Type B pancreatic cell (in vitro differentiated cells): ENCODE measurements around the gene SRD5A1. TPM values are rescaled to one million over a fixed set of nuclear protein-coding genes. Genes with fewer than 3 reads are reported as not detected.

Source experiments
- DNase-seq: peaks from one replicate; pipeline ENCODE4 v3.0.0; 2021; ENCODE audit warnings: mixed read lengths; ENCODE audit not compliant: unreplicated experiment; ENCODE audit errors: extremely low spot score
- H3K27ac Mint-ChIP-seq: 2 replicates; pipeline ENCODE4 v1.8.0; 2021; ENCODE audit warnings: mild to moderate bottlenecking, mixed read lengths
- H3K27me3 Mint-ChIP-seq: 2 replicates; pipeline ENCODE4 v1.8.0; 2021; ENCODE audit warnings: mixed read lengths
- H3K36me3 Mint-ChIP-seq: 2 replicates; pipeline ENCODE4 v1.8.0; 2021; ENCODE audit warnings: mixed read lengths
- H3K4me1 Mint-ChIP-seq: one replicate; pipeline ENCODE4 v1.8.0; 2021; ENCODE audit warnings: mixed read lengths; ENCODE audit not compliant: unreplicated experiment
- H3K4me3 Mint-ChIP-seq: 2 replicates; pipeline ENCODE4 v1.8.0; 2021; ENCODE audit warnings: mild to moderate bottlenecking, mixed read lengths
- H3K9me3 Mint-ChIP-seq: 2 replicates; pipeline ENCODE4 v1.8.0; 2021; ENCODE audit warnings: mixed read lengths
- CTCF ChIP-seq: fragments of 200-600 bp; sonication (generic); conservative IDR thresholded peaks from 2 replicates; pipeline ENCODE4 v1.5.0; 2021; ENCODE audit warnings: antibody characterized with exemption, mild to moderate bottlenecking
- total RNA-seq: library from RNA; stranded (reverse); gene quantifications from 2 replicates; pipeline ENCODE4 v1.2.1, GENCODE V29; 2021; ENCODE audit warnings: low replicate concordance

The SRD5A1 gene
- total RNA-seq, 1 donor from 2014 or later, result 23.1 TPM

GRCh38 chr5:6611334-6612256, 21.6 kb upstream of the SRD5A1 start:
- Mint-ChIP-seq H3K4me3 (no peak overlapping the region), H3K36me3 (peaks cover 23% of the 10 kb centered on the region), H3K4me1 (no peaks in the 10 kb centered on the region), H3K27me3 (no peaks in the 10 kb centered on the region), H3K27ac (no peak overlapping the region), H3K9me3 (no peaks in the 10 kb centered on the region)
- TF ChIP-seq CTCF, result no peak
- no peak for DNase-seq

- H3K36me3 Mint-ChIP-seq, result peaks cover 24% of the 10 kb centered on the region
Observed at GRCh38 chr5:6615034-6615815, 18.0 kb upstream of the SRD5A1 start.

GRCh38 chr5:6616632-6617031, 16.6 kb upstream of the SRD5A1 start:
- no peak overlapping the region for H3K4me3 Mint-ChIP-seq
- DNase-seq, result no peak
- no peaks in the 10 kb centered on the region for H3K4me1 Mint-ChIP-seq
- no peaks in the 10 kb centered on the region for H3K27me3 Mint-ChIP-seq
- H3K36me3 Mint-ChIP-seq, result peaks cover 29% of the 10 kb centered on the region
- TF ChIP-seq CTCF, result no peak
- no peak overlapping the region for H3K27ac Mint-ChIP-seq
- H3K9me3 Mint-ChIP-seq, result no peaks in the 10 kb centered on the region

More at GRCh38 chr5:6615034-6615815, 18.0 kb upstream of the SRD5A1 start:
- H3K27ac Mint-ChIP-seq, result no peak overlapping the region
- no peak overlapping the region for H3K4me3 Mint-ChIP-seq
- H3K4me1 Mint-ChIP-seq, result no peaks in the 10 kb centered on the region
- no peak for TF ChIP-seq CTCF
- H3K27me3 Mint-ChIP-seq, result no peaks in the 10 kb centered on the region
- no peaks in the 10 kb centered on the region for H3K9me3 Mint-ChIP-seq
- no peak for DNase-seq

- no peak overlapping the region for H3K4me3 Mint-ChIP-seq
- no peak for TF ChIP-seq CTCF
- peaks cover 40% of the 10 kb centered on the region for H3K36me3 Mint-ChIP-seq
- no peak overlapping the region for H3K27ac Mint-ChIP-seq
- H3K27me3 Mint-ChIP-seq, result no peaks in the 10 kb centered on the region
- H3K9me3 Mint-ChIP-seq, result no peaks in the 10 kb centered on the region
- DNase-seq, result no peak
- H3K4me1 Mint-ChIP-seq, result no peaks in the 10 kb centered on the region
Observed at GRCh38 chr5:6623228-6623627, 10.0 kb upstream of the SRD5A1 start.

GRCh38 chr5:6623941-6624340, 9.3 kb upstream of the SRD5A1 start:
- H3K9me3 Mint-ChIP-seq, result no peaks in the 10 kb centered on the region
- H3K27ac Mint-ChIP-seq, result no peak overlapping the region
- TF ChIP-seq CTCF, result no peak
- H3K4me1 Mint-ChIP-seq, result no peaks in the 10 kb centered on the region
- DNase-seq, result no peak
- H3K27me3 Mint-ChIP-seq, result no peaks in the 10 kb centered on the region
- H3K36me3 Mint-ChIP-seq, result peaks cover 40% of the 10 kb centered on the region
- no peak overlapping the region for H3K4me3 Mint-ChIP-seq
